ENCODE results near the gene CDK19. TPM values are rescaled to one million over a fixed set of nuclear protein-coding genes. Genes with fewer than 3 reads are reported as not detected.

Gene CDK19
- total RNA-seq, 1 experiment from 2014 or later: 11.7 TPM

- TF ChIP-seq USF2 (CRISPR knock-in tag; IDR thresholded peaks at IDR 0.05) (no peak), NR3C1 (CRISPR knock-in tag; conservative IDR thresholded peaks at IDR 0.05; ENCODE audit: low read depth) (no peak), MYBL2 (CRISPR knock-in tag; IDR thresholded peaks at IDR 0.05) (peak; percentile 90), PREB (CRISPR knock-in tag; IDR thresholded peaks at IDR 0.05; ENCODE audit: borderline replicate concordance) (no peak), ESRRA (CRISPR knock-in tag; IDR thresholded peaks at IDR 0.05; ENCODE audit: borderline replicate concordance) (no peak; the same call in 1 of the 2 replicates), HMGXB4 (CRISPR knock-in tag; IDR thresholded peaks at IDR 0.05) (peak; percentile 46; the same call in 1 of the 2 replicates), ZNF396 (CRISPR knock-in tag; IDR thresholded peaks at IDR 0.05; ENCODE audit: borderline replicate concordance) (no peak)
These were observed at the start of gene CDK19 (continued) for GRCh38 chr6:110815411-110816409.

GRCh38 chr6:110864824-110865223 is 49.6 kb upstream of the CDK19 start:
- ChIA-PET POLR2A (interaction anchor here (2.9 kb wide), 1 partner anchor 10 kb away, joined by 26 read pairs; the partner anchor contains the start of gene AMD1), CTCF (no interaction called here)
- DNase-seq (ENCODE audit: low spot score): no peak
- Mint-ChIP-seq H3K36me3 (no peaks in the 10 kb centered on the region), H3K27me3 (ENCODE audit: low read depth) (no peaks in the 10 kb centered on the region; the same call in 1 of the 2 replicates), H3K4me3 (no peak overlapping the region), H3K27ac (no peak overlapping the region), H3K9me3 (peaks cover 4% of the 10 kb centered on the region), H3K4me1 (peaks cover 11% of the 10 kb centered on the region)
- ATAC-seq: no peak
- TF ChIP-seq USF1 (CRISPR knock-in tag; IDR thresholded peaks at IDR 0.05): no peak
- no peak for TF ChIP-seq ZNF423 (CRISPR knock-in tag; IDR thresholded peaks at IDR 0.05)
- TF ChIP-seq MLX (CRISPR knock-in tag; IDR thresholded peaks at IDR 0.05): no peak
- TF ChIP-seq ZNF425 (CRISPR knock-in tag; conservative IDR thresholded peaks at IDR 0.05): no peak
- TF ChIP-seq SOX15 (CRISPR knock-in tag; IDR thresholded peaks at IDR 0.05): no peak
- TF ChIP-seq ERG (CRISPR knock-in tag; IDR thresholded peaks at IDR 0.05): no peak
- no peak for TF ChIP-seq MXD4 (CRISPR knock-in tag; IDR thresholded peaks at IDR 0.05; ENCODE audit: borderline replicate concordance)
- no peak for TF ChIP-seq ZNF317 (CRISPR knock-in tag; IDR thresholded peaks at IDR 0.05; ENCODE audit: borderline replicate concordance, low read depth)
- no peak for TF ChIP-seq PREB (CRISPR knock-in tag; IDR thresholded peaks at IDR 0.05; ENCODE audit: borderline replicate concordance)
- TF ChIP-seq ZNF532 (CRISPR knock-in tag; IDR thresholded peaks at IDR 0.05; ENCODE audit: borderline replicate concordance): no peak

Data from WTC11 (cell line).